Globus pallidus (tissue), 1 donor: ENCODE measurements around the gene AIF1.
"Not testable (repeated sequence)": the region's sequence is repeated elsewhere in the genome, so short reads cannot be mapped to it uniquely, and the experiment has no call there.

ENCODE experiments used
- DNase-seq: peaks from one replicate; pipeline ENCODE4 v3.0.0-alpha.2; 2015; ENCODE audit warnings: low spot score

Gene AIF1

DNA sequence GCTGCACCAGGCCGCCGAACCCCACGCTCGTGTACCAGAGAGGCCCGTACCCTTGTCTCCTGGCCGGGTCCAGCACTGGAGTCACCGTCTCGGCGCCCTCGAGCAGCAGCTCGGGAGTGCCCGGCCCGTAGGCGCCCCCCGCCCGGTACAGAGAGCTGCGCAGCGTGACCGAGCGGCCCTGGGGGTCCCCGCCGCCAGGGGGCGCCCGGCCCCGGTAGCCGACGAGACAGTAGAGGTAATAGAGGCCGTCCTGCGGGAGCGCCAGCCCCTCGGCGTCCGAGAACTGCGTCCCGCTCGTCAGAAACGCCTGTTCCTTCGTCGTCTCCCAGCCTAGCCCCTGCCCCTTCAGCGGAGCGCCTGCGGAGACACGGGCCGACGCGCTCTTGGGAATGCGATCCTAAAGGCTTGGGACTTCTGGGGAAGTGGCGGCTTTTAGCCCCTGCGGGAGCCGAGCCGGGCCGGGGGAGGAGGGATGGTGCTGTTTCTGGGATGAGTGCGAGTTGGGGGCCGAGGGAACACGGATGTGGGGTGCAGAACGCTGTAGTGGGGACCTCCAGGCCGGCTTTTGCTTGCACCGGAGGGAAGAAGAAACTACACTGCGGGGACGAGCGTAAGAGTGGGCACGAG, 34.1 kb upstream of the AIF1 start:
- peak; percentile 72 for DNase-seq

DNA sequence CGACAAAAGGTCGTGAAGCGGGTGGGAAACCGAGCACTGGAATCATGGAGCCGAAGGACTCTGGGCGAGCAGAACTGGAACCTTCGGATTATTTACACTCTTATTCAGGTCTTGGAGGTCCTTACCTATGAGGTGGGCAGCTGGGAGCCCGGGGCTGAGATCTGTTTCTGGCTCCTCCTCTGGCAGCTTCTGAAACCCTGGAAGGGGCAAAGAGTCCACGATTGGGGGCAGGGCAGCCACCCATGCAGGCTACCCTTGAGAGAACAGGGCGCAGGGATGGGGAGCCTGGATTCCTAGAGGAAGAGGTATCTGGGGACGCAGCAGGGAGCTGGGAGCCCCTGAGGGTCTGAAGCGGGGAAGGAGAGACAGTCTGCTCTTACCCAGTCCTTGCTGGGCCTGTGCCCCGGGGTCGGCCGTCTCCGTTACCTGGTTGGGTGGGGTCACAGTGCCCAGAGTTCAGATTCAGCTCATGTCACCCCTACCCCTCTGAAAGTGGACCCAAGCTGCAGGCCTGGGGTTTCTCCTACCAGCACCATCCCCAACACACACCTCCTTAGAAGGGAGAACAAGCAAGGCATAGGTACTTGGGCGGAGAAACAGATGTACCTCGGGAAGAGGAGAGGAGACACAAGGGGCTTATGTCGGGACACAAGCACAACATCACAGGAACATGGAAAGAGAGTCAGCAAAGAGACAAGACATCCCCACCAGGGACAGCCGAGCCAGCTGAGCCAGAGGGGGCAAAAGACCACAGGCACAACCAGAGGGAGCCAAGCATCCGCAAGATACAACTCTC, 33.4 kb upstream of the AIF1 start:
- no peak for DNase-seq

- DNase-seq: no peak
Observed at GRCh38 chr6:31582230-31582643, 32.8 kb upstream of the AIF1 start, which contains the start of gene LTB. TSS of gene LTB (minus strand) at chr6:31582424. CDS start at chr6:31582417, 7 bp downstream.

DNA sequence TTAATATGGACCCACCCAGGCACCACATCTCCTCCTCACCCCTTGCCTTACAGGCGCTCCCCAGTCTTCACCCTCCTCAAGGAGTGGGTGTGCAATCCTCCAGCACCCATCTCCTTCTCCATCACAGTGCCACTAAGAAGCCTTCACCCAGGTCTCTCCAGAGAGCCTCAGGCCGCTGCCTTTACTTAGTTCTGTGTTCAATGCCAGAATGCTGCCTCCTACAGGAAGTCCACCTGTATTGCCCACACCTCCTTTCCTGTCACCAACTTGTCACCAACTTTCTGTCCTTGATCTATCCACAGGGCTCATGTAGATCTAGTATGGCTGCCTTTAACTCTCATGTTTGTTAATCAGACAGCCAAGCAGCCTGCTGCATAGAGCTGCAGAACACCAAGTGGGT, 29.5 kb upstream of the AIF1 start:
- no peak for DNase-seq

DNA sequence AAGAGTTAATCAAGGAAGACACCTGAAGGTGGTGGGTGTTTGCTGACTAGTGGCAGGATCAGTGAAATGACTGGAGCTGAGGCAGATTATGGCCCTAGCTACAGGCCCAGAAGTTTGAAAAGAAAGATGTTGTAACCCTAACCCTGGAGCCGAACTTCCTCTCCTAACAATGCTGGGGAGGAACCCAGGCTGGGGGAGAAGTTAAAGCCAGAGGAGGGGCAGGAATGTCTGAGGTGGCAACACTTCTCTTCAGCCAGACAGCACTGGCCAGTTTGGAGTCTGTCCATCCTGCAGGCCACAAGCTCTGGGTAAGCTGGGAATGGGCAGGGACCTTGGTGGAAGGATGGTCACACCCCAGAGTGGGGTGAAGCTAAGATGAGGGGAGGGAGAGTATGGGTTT, 29.0 kb upstream of the AIF1 start, which contains the start of gene LST1:
LST1 (plus strand) TSS at position 270 of the 400 bp plus-strand sequence. CDS start 1,023 bp downstream, outside the sequence.
- peak; percentile 50 for DNase-seq

- DNase-seq: peak; percentile 45
Observed at GRCh38 chr6:31586599-31587281, 28.3 kb upstream of the AIF1 start.

DNA sequence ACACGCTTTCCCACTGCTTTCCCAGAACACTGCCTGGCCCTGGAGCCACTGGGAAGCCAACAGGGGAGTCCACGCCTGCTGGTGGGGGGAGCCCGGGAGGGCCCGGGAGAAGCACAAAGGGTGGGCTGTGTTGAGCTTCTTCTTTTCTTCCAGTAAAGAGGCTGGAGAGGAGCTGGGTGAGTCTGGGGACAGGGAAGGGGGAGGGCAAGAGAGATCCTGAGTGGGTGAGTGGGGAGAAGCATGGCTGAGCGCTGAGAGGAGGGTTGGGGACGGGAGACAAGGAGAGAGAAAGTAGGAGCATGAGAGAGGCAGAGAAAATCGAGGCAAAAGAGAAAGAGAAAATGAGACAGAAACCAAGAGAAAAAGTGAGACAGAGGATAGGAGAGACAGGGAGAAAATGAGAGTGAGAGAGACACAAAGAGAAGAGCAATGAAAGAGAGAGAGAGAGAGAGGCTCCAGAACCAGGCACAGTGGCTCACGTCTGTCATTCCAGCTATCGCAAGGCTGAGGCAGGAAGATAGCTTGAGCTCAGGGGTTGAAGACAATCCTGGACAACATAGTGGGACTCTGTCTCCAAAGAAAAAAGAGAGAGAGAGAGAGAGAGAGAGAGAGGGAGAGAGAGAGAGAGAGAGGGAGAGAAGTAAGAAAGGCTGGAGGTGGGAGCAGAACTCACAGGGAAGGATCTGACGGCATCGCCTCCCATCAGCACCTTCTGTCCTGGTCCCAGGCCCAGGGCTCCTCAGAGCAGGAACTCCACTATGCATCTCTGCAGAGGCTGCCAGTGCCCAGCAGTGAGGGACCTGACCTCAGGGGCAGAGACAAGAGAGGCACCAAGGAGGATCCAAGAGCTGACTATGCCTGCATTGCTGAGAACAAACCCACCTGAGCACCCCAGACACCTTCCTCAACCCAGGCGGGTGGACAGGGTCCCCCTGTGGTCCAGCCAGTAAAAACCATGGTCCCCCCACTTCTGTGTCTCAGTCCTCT, 26.9 kb upstream of the AIF1 start:
- DNase-seq: no peak

GRCh38 chr6:31588871-31589650, 26.0 kb upstream of the AIF1 start:
- no peak for DNase-seq

GRCh38 chr6:31590691-31591090, 24.3 kb upstream of the AIF1 start:
- not testable (repeated sequence) for DNase-seq

- no peak for DNase-seq
Observed at GRCh38 chr6:31592396-31592771, 22.6 kb upstream of the AIF1 start.

GRCh38 chr6:31597006-31597405, 18.0 kb upstream of the AIF1 start:
- DNase-seq: no peak

- DNase-seq: no peak
Observed at GRCh38 chr6:31607317-31607716, 7.7 kb upstream of the AIF1 start.

DNA sequence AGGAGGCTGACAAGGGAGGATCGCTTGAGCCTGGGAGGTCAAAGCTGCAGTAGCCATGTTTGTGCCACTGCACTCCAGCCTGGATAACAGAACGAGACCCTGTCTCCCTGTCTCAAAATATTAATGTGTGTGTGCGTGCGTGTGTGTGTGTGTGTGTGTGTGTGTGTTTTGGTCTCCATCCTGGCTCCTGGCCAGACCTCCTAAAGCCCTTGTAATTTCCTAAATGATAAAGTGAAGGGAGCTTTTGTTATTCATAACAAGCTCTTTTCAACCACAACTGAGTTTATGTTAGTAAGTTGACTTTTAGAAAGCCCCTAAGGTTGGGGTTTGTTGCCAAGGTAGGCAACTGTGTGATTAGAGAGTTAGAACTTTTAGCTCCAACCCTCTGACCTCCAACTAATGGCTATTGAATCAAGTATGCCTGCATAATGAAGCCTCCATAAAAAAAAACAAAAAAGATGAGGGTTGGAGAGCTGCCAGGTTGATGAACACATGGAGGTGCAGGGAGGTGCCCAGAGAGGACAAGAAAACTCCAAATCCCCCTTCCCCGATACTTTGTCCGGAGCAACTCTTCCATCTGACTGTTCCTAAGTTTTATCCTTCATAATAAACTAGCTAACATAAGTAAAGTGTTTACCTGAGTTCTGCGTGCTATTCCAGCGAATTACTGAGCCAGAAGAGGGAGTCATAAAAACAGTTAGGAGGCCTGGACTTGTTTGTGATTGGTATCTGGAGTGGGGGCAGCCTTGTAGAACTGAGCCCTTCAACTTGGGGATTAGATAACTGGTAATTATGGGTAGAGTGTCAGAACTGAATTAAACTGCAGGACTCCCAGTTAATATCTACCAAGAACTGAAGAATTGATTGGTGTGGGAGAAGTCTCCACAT, 5.3 kb upstream of the AIF1 start:
- DNase-seq: no peak

DNA sequence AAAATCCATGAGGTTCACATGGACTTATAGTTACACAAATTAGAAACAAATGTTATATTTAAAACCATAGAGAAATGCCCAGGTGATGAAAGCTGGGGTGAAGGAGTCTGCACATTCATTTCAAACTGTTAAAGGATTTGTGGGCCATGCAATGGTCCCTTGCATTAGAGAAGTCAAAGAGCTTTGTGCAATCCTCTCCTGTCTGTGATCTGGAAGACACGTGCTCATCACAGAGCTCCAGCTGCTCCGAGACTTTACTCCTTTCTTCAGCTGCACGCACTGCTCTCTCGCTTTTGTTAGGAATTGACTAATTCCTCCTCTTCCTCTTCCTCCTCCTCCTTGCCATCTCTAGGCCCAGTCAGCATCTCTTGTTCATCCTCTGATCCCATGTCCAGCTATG, 4.1 kb upstream of the AIF1 start:
- DNase-seq: no peak

DNA sequence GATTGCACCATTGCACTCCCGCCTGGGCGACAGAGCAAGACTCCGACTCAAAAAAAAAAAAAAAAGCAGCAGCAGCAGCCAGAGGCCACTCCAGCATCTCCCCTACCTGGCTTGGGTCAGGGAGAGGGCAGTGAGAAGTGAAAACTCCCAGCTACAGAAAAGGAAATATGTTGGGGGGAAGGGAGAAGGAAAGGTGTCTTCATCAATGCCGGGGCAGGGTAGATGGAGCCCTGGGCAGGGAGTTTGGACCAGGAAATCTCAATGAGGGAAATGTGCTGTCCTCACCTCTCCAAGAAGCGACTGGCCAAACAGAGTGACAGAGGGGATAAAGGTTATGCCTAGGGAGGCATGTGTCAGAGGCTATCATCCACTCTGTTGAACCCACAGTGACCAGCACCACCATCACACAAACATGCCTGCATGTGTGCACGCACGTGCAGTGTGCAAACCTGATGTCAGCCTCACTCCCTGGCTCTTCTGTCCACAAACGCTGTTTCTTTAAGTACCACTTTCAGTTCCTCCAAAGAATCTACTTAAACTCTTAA, 887 bp upstream of the AIF1 start:
- peak; percentile 51 for DNase-seq

- DNase-seq: peak; percentile 27
Observed at GRCh38 chr6:31615748-31616147, 714 bp downstream of the AIF1 start.

- DNase-seq: no peak
Observed at GRCh38 chr6:31617010-31617409, 2.0 kb downstream of the AIF1 start.

DNA sequence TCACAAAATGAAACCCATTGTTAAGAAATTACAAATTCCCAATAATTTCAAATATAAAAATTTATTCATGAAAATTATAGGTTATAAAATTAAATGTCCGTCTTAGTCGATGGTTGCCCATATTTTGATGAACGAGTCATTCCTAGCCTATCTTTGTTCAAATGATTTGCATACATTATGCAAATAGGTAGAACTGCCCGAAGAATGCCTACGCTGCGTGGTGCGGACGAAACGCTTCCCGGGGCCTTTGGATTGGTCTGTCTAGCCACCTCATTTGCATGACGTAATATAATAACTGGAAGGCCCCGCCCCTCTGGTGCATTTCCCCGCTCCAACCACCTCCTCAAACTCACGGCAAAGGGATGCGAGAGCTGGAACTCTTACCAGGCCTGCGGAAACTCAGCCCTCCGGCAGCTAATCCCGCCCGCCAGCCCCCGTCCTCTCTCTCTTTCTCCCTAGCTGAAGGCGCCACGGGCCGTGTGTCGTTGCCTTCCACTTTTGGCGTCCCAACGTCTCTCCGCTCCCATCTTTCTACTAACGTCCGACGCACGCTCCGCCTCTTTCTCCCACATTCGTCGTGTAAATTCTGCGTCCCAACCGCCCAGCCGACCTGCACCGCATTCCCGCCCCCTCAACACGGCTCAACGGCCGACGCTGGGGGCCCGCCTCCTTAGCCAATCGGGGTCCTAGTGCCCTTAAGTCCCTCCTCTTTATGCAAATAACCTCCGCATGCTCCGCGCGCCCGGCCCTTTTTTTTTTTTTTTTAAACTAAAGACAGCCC, 5.0 kb downstream of the AIF1 start:
- DNase-seq: peak; percentile 99
